ENCODE results near the gene PTPN1. TPM values are rescaled to one million over a fixed set of nuclear protein-coding genes. Genes with fewer than 3 reads are reported as not detected.

Gene PTPN1
- total and polyA plus RNA-seq, 3 donors from 2014 or later: 42.0 to 44.3 (median 44.0) TPM

- Histone ChIP-seq H3K4me1 (peaks cover 6% of the 10 kb centered on the region), H3K4me3 (no peak overlapping the region), H3K36me3 (ENCODE audit: low read depth, missing control alignments) (no peaks in the 10 kb centered on the region), H3K27ac (no peak overlapping the region), H3K27me3 (no peaks in the 10 kb centered on the region), H3K9me3 (no peaks in the 10 kb centered on the region)
- DNase-seq: no peak
- TF ChIP-seq POLR2A (IDR thresholded peaks at IDR 0.05) (no peak), CTCF (IDR thresholded peaks at IDR 0.05) (no peak)
- WGBS, 2 donors: 59 to 85% methylated on average over 3 to 16 of the region's 18 CpGs
- intact Hi-C loops (cut with DNase I; ENCODE audit: low total_unique reads): no loop called here
Measured at GRCh38 chr20:50624351-50625016, 114.3 kb downstream of the PTPN1 start.

GRCh38 chr20:50625986-50626677 lies 115.9 kb downstream of the PTPN1 start:
- Histone ChIP-seq H3K27me3 (no peaks in the 10 kb centered on the region), H3K4me1 (peaks cover 6% of the 10 kb centered on the region), H3K36me3 (ENCODE audit: low read depth, missing control alignments) (no peaks in the 10 kb centered on the region), H3K4me3 (no peak overlapping the region), H3K27ac (no peak overlapping the region), H3K9me3 (no peaks in the 10 kb centered on the region)
- TF ChIP-seq POLR2A (IDR thresholded peaks at IDR 0.05) (no peak), CTCF (IDR thresholded peaks at IDR 0.05) (peak; percentile 18 to 51 (median 45))
- intact Hi-C loops (cut with DNase I; ENCODE audit: low total_unique reads): no loop called here
- peak; percentile 74 for DNase-seq
- WGBS, 2 donors: 55 to 58% methylated on average over 10 to 15 of the region's 15 CpGs

GRCh38 chr20:50627747-50628146 lies 117.6 kb downstream of the PTPN1 start:
- TF ChIP-seq CTCF (IDR thresholded peaks at IDR 0.05) (no peak), POLR2A (IDR thresholded peaks at IDR 0.05) (no peak)
- Histone ChIP-seq H3K4me1 (peaks cover 6% of the 10 kb centered on the region), H3K27ac (no peak overlapping the region), H3K27me3 (no peaks in the 10 kb centered on the region), H3K4me3 (no peak overlapping the region), H3K36me3 (ENCODE audit: low read depth, missing control alignments) (no peaks in the 10 kb centered on the region), H3K9me3 (no peaks in the 10 kb centered on the region)
- DNase-seq: no peak
- intact Hi-C loops (cut with DNase I; ENCODE audit: low total_unique reads): no loop called here
- WGBS, 2 donors: 78 to 87% methylated on average over 7 to 9 of the region's 9 CpGs

GRCh38 chr20:50628332-50628731 lies 118.1 kb downstream of the PTPN1 start:
- intact Hi-C loops (cut with DNase I; ENCODE audit: low total_unique reads): no loop called here
- TF ChIP-seq CTCF (IDR thresholded peaks at IDR 0.05): no peak
- TF ChIP-seq POLR2A (IDR thresholded peaks at IDR 0.05): no peak
- Histone ChIP-seq H3K27ac (no peak overlapping the region), H3K27me3 (no peaks in the 10 kb centered on the region), H3K9me3 (no peaks in the 10 kb centered on the region), H3K4me1 (peaks cover 7% of the 10 kb centered on the region), H3K4me3 (no peak overlapping the region), H3K36me3 (ENCODE audit: low read depth, missing control alignments) (no peaks in the 10 kb centered on the region)
- DNase-seq: no peak
- 69 to 78% methylated on average over 11 of the region's 11 CpGs for WGBS, 2 donors
